ENCODE measurements around the gene NRXN3. TPM values are rescaled to one million over a fixed set of nuclear protein-coding genes. Genes with fewer than 3 reads are reported as not detected.

The NRXN3 gene
- polyA plus RNA-seq, 1 donor from 2014 or later: 110 TPM

DNA sequence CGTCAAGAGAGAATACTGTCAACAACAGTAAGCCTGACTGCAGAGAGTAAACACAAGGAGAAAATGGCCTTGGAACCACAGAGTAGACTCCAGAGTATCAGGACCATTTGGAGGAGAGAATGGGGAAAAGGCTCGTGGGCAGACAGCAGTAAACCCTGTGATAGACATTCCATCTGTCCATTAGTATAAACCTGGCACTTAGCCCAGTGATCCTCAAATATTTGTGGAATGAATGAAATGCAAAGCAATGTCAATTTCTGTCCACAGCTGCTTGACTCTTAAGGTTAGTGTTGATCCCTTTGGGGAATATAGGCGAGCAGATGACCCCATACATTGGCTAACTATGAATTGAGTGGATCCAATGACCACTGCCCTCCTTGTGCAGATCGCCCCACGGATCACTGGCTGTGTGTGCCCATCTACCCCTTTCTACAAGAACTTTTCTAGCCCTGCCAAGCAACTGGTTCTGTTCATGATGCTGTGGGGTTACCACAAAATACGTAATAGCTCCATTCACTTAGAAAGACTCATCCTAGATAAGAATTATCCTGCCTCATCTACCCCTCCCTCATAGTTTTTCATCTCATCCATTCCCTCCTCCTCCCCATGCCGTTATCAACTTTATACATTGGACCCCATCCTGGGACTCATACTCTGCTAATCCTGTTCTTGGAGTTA, 846.8 kb downstream of the NRXN3 start:
- Histone ChIP-seq H3K9ac (ENCODE audit: low read length) (no peak overlapping the region), H3K36me3 (ENCODE audit: insufficient read depth, low read length) (no peaks in the 10 kb centered on the region), H2AFZ (ENCODE audit: low read depth, low read length) (no peak overlapping the region), H3K27me3 (ENCODE audit: insufficient read depth, low read depth, low read length) (no peaks in the 10 kb centered on the region), H3K9me2 (ENCODE audit: insufficient read depth, low read length) (no peaks in the 10 kb centered on the region), H3K27ac (ENCODE audit: low read length) (no peak overlapping the region), H3K4me2 (ENCODE audit: low read length) (no peak overlapping the region), H4K20me1 (ENCODE audit: insufficient read depth) (no peaks in the 10 kb centered on the region), H3K79me2 (replicated peaks; ENCODE audit: insufficient read depth, low read length) (no peaks in the 10 kb centered on the region), H3K4me3 (ENCODE audit: low read length) (no peak overlapping the region), H3K9me3 (ENCODE audit: low read length) (no peaks in the 10 kb centered on the region), H3F3A (ENCODE audit: insufficient read depth, low read length, poor library complexity, severe bottlenecking) (no peaks in the 10 kb centered on the region)
- TF ChIP-seq TAF1 (IDR thresholded peaks at IDR 0.05; ENCODE audit: low read depth) (no peak), RAD21 (conservative IDR thresholded peaks at IDR 0.05) (no peak)
- TF ChIP-seq, protein P1, sequence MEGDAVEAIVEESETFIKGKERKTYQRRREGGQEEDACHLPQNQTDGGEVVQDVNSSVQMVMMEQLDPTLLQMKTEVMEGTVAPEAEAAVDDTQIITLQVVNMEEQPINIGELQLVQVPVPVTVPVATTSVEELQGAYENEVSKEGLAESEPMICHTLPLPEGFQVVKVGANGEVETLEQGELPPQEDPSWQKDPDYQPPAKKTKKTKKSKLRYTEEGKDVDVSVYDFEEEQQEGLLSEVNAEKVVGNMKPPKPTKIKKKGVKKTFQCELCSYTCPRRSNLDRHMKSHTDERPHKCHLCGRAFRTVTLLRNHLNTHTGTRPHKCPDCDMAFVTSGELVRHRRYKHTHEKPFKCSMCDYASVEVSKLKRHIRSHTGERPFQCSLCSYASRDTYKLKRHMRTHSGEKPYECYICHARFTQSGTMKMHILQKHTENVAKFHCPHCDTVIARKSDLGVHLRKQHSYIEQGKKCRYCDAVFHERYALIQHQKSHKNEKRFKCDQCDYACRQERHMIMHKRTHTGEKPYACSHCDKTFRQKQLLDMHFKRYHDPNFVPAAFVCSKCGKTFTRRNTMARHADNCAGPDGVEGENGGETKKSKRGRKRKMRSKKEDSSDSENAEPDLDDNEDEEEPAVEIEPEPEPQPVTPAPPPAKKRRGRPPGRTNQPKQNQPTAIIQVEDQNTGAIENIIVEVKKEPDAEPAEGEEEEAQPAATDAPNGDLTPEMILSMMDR (IDR thresholded peaks at IDR 0.05; ENCODE audit: poor library complexity, severe bottlenecking): no peak

GRCh38 chr14:79017561-79017960, 847.4 kb downstream of the NRXN3 start:
- no peak overlapping the region for H3K4me2 ChIP-seq (ENCODE audit: low read length)
- H3K9me2 ChIP-seq (ENCODE audit: insufficient read depth, low read length): no peaks in the 10 kb centered on the region
- H3K9me3 ChIP-seq (ENCODE audit: low read length): no peaks in the 10 kb centered on the region
- H4K20me1 ChIP-seq (ENCODE audit: insufficient read depth): no peaks in the 10 kb centered on the region
- no peaks in the 10 kb centered on the region for H3K79me2 ChIP-seq (replicated peaks; ENCODE audit: insufficient read depth, low read length)
- H3K4me3 ChIP-seq (ENCODE audit: low read length): no peak overlapping the region
- no peaks in the 10 kb centered on the region for H3K36me3 ChIP-seq (ENCODE audit: insufficient read depth, low read length)
- H3K27me3 ChIP-seq (ENCODE audit: insufficient read depth, low read depth, low read length): no peaks in the 10 kb centered on the region
- no peaks in the 10 kb centered on the region for H3F3A ChIP-seq (ENCODE audit: insufficient read depth, low read length, poor library complexity, severe bottlenecking)
- no peak overlapping the region for H2AFZ ChIP-seq (ENCODE audit: low read depth, low read length)
- no peak overlapping the region for H3K9ac ChIP-seq (ENCODE audit: low read length)
- H3K27ac ChIP-seq (ENCODE audit: low read length): no peak overlapping the region
- TF ChIP-seq EP300 (conservative IDR thresholded peaks at IDR 0.05; ENCODE audit: poor library complexity, severe bottlenecking) (no peak), MXI1 (conservative IDR thresholded peaks at IDR 0.05; ENCODE audit: poor library complexity, severe bottlenecking) (no peak), SMC3 (conservative IDR thresholded peaks at IDR 0.05; ENCODE audit: poor library complexity) (no peak), TAF1 (IDR thresholded peaks at IDR 0.05; ENCODE audit: low read depth) (no peak)
- TF ChIP-seq, protein P1 (IDR thresholded peaks at IDR 0.05; ENCODE audit: poor library complexity, severe bottlenecking): no peak

DNA sequence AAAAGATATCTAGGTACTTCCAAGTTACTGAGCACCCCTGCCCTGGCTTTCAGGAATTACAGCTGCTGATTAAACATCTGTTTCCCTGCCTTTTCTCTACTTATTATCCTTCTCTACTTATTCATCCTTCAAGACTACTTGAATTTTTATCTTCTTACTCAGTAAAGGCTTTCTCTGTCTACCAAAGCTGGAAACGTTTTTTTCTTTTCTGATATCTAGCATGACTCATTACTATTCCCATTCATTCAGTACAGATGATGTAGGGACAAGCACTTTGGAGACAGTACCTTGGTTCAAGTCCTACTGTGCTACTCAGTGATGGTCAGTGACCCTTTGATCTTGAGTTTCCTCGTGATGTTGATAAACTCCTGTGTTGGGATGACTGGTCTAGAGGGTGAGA, 848.7 kb downstream of the NRXN3 start:
- H3K36me3 ChIP-seq (ENCODE audit: insufficient read depth, low read length): no peaks in the 10 kb centered on the region
- TF ChIP-seq EP300 (conservative IDR thresholded peaks at IDR 0.05; ENCODE audit: poor library complexity, severe bottlenecking) (no peak), SMC3 (conservative IDR thresholded peaks at IDR 0.05; ENCODE audit: poor library complexity) (no peak), RAD21 (conservative IDR thresholded peaks at IDR 0.05) (no peak), TAF1 (IDR thresholded peaks at IDR 0.05; ENCODE audit: low read depth) (no peak), EZH2 (IDR thresholded peaks at IDR 0.05; ENCODE audit: borderline replicate concordance, insufficient read depth, low read length, poor library complexity, severe bottlenecking) (no peak), POLR2AphosphoS5 (IDR thresholded peaks at IDR 0.05) (no peak), MXI1 (conservative IDR thresholded peaks at IDR 0.05; ENCODE audit: poor library complexity, severe bottlenecking) (no peak)
- TF ChIP-seq, protein P1 (IDR thresholded peaks at IDR 0.05; ENCODE audit: poor library complexity, severe bottlenecking): no peak
- TF ChIP-seq, protein P2, sequence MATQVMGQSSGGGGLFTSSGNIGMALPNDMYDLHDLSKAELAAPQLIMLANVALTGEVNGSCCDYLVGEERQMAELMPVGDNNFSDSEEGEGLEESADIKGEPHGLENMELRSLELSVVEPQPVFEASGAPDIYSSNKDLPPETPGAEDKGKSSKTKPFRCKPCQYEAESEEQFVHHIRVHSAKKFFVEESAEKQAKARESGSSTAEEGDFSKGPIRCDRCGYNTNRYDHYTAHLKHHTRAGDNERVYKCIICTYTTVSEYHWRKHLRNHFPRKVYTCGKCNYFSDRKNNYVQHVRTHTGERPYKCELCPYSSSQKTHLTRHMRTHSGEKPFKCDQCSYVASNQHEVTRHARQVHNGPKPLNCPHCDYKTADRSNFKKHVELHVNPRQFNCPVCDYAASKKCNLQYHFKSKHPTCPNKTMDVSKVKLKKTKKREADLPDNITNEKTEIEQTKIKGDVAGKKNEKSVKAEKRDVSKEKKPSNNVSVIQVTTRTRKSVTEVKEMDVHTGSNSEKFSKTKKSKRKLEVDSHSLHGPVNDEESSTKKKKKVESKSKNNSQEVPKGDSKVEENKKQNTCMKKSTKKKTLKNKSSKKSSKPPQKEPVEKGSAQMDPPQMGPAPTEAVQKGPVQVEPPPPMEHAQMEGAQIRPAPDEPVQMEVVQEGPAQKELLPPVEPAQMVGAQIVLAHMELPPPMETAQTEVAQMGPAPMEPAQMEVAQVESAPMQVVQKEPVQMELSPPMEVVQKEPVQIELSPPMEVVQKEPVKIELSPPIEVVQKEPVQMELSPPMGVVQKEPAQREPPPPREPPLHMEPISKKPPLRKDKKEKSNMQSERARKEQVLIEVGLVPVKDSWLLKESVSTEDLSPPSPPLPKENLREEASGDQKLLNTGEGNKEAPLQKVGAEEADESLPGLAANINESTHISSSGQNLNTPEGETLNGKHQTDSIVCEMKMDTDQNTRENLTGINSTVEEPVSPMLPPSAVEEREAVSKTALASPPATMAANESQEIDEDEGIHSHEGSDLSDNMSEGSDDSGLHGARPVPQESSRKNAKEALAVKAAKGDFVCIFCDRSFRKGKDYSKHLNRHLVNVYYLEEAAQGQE (IDR thresholded peaks at IDR 0.05; ENCODE audit: borderline replicate concordance): no peak
- no peak overlapping the region for H3K27ac ChIP-seq (ENCODE audit: low read length)
- H4K20me1 ChIP-seq (ENCODE audit: insufficient read depth): no peaks in the 10 kb centered on the region
- H3K79me2 ChIP-seq (replicated peaks; ENCODE audit: insufficient read depth, low read length): no peaks in the 10 kb centered on the region
- no peak overlapping the region for H3K9ac ChIP-seq (ENCODE audit: low read length)
- no peaks in the 10 kb centered on the region for H3K27me3 ChIP-seq (ENCODE audit: insufficient read depth, low read depth, low read length)
- no peaks in the 10 kb centered on the region for H3F3A ChIP-seq (ENCODE audit: insufficient read depth, low read length, poor library complexity, severe bottlenecking)
- no peaks in the 10 kb centered on the region for H3K9me3 ChIP-seq (ENCODE audit: low read length)
- H2AFZ ChIP-seq (ENCODE audit: low read depth, low read length): no peak overlapping the region
- no peaks in the 10 kb centered on the region for H3K9me2 ChIP-seq (ENCODE audit: insufficient read depth, low read length)
- H3K4me3 ChIP-seq (ENCODE audit: low read length): no peak overlapping the region
- H3K4me2 ChIP-seq (ENCODE audit: low read length): no peak overlapping the region
